Astrocyte (in vitro differentiated cells and primary cell): ENCODE results near the gene ETV3. TPM values are rescaled to one million over a fixed set of nuclear protein-coding genes. Genes with fewer than 3 reads are reported as not detected.

ENCODE experiments used
- DNase-seq: peaks from one replicate; pipeline ENCODE4 v3.0.0-alpha.2; 2010; ENCODE audit warnings: low read depth
- FAIRE-seq: peaks from 2 replicates; lab custom pipeline; 2011; peaks lifted over from hg19 to GRCh38; lab: Jason Lieb, UNC
- H2AFZ ChIP-seq: 2 replicates; pipeline ENCODE4 v1.6.0; 2012; ENCODE audit warnings: low read depth, low read length, inconsistent platforms
- H3K27ac ChIP-seq: 2 replicates; pipeline ENCODE4 v1.5.1; 2011; ENCODE audit warnings: low read depth, low read length, inconsistent platforms
- H3K27me3 ChIP-seq: 2 replicates; pipeline ENCODE4 v1.6.0; 2011; ENCODE audit warnings: low read length, inconsistent platforms; ENCODE audit not compliant: insufficient read depth
- H3K36me3 ChIP-seq: 2 replicates; pipeline ENCODE4 v1.5.1; 2011; ENCODE audit warnings: low read length, inconsistent platforms; ENCODE audit not compliant: insufficient read depth
- H3K4me1 ChIP-seq: 2 replicates; pipeline ENCODE4 v1.5.1; 2011; ENCODE audit warnings: low read length, inconsistent platforms; ENCODE audit not compliant: insufficient read depth
- H3K4me2 ChIP-seq: 2 replicates; pipeline ENCODE4 v1.6.0; 2012; ENCODE audit warnings: low read length, inconsistent platforms
- H3K4me3 ChIP-seq: 2 replicates; pipeline ENCODE4 v1.5.1; 2011; ENCODE audit warnings: low read depth, mild to moderate bottlenecking, low read length, inconsistent platforms; ENCODE audit not compliant: insufficient read depth
- H3K79me2 ChIP-seq: 2 replicates; pipeline ENCODE4 v1.6.0; 2012; ENCODE audit warnings: mild to moderate bottlenecking, low read length, inconsistent platforms; ENCODE audit not compliant: insufficient read depth
- H3K9ac ChIP-seq: 2 replicates; pipeline ENCODE4 v1.6.0; 2012; ENCODE audit warnings: mild to moderate bottlenecking, low read length, inconsistent platforms
- H3K9me3 ChIP-seq: 2 replicates; pipeline ENCODE4 v1.5.1; 2012; ENCODE audit warnings: low read depth, mild to moderate bottlenecking, low read length, inconsistent platforms; ENCODE audit not compliant: insufficient read depth
- H4K20me1 ChIP-seq: 2 replicates; pipeline ENCODE4 v1.6.0; 2012; ENCODE audit warnings: low read length, inconsistent platforms; ENCODE audit not compliant: insufficient read depth
- H3K27ac Mint-ChIP-seq: one replicate; pipeline ENCODE4 v1.8.0; 2021; ENCODE audit warnings: mild to moderate bottlenecking, mixed read lengths; ENCODE audit not compliant: unreplicated experiment
- H3K27me3 Mint-ChIP-seq: one replicate; pipeline ENCODE4 v1.8.0; 2021; ENCODE audit warnings: low read depth, mixed read lengths; ENCODE audit not compliant: unreplicated experiment
- H3K36me3 Mint-ChIP-seq: one replicate; pipeline ENCODE4 v1.8.0; 2021; ENCODE audit warnings: low read depth, mixed read lengths; ENCODE audit not compliant: unreplicated experiment
- H3K4me1 Mint-ChIP-seq: one replicate; pipeline ENCODE4 v1.8.0; 2021; ENCODE audit warnings: low read depth, mixed read lengths; ENCODE audit not compliant: unreplicated experiment
- H3K4me3 Mint-ChIP-seq: one replicate; pipeline ENCODE4 v1.8.0; 2021; ENCODE audit warnings: mild to moderate bottlenecking, moderate library complexity, mixed read lengths; ENCODE audit not compliant: unreplicated experiment
- H3K9me3 Mint-ChIP-seq: one replicate; pipeline ENCODE4 v1.8.0; 2021; ENCODE audit warnings: mild to moderate bottlenecking, mixed read lengths; ENCODE audit not compliant: unreplicated experiment
- CTCF ChIP-seq: IDR thresholded peaks from 2 replicates; pipeline ENCODE4 v1.5.1; 2011; ENCODE audit warnings: low read depth, mild to moderate bottlenecking, inconsistent platforms, low read length, moderate library complexity; ENCODE audit not compliant: insufficient read depth
- EZH2 ChIP-seq: IDR thresholded peaks from 2 replicates; pipeline ENCODE4 v1.6.1; 2012; ENCODE audit warnings: mild to moderate bottlenecking, low read length, inconsistent platforms; ENCODE audit not compliant: insufficient read depth
- total RNA-seq: library from RNA; stranded (reverse); gene quantifications from 2 replicates; pipeline ENCODE4 v1.2.1, GENCODE V29; 2021

ETV3 gene
- total RNA-seq, 1 donor from 2014 or later: 37.5 TPM

- Histone ChIP-seq H3K9me3 (no peaks in the 10 kb centered on the region), H4K20me1 (no peaks in the 10 kb centered on the region), H3K4me1 (no peaks in the 10 kb centered on the region), H3K79me2 (no peaks in the 10 kb centered on the region), H3K4me2 (no peak overlapping the region), H2AFZ (no peak overlapping the region), H3K27ac (no peak overlapping the region), H3K9ac (no peak overlapping the region), H3K4me3 (no peak overlapping the region), H3K36me3 (no peaks in the 10 kb centered on the region), H3K27me3 (no peaks in the 10 kb centered on the region)
- no peak for FAIRE-seq
- Mint-ChIP-seq H3K27ac (no peak overlapping the region), H3K4me3 (no peak overlapping the region), H3K36me3 (no peaks in the 10 kb centered on the region), H3K9me3 (peaks cover 3% of the 10 kb centered on the region), H3K4me1 (peaks cover 20% of the 10 kb centered on the region), H3K27me3 (no peaks in the 10 kb centered on the region)
- DNase-seq: peak; percentile 18
- no peak for TF ChIP-seq EZH2
- no peak for TF ChIP-seq CTCF
Measured at GRCh38 chr1:157145076-157145475, 6.9 kb upstream of the ETV3 start.

GRCh38 chr1:157144509-157144908 is 6.3 kb upstream of the ETV3 start:
- Mint-ChIP-seq H3K27ac (no peak overlapping the region), H3K9me3 (peaks cover 3% of the 10 kb centered on the region), H3K36me3 (no peaks in the 10 kb centered on the region), H3K4me3 (no peak overlapping the region), H3K4me1 (peaks cover 20% of the 10 kb centered on the region), H3K27me3 (no peaks in the 10 kb centered on the region)
- H3K27ac ChIP-seq: no peak overlapping the region
- no peak overlapping the region for H3K9ac ChIP-seq
- H4K20me1 ChIP-seq: no peaks in the 10 kb centered on the region
- H2AFZ ChIP-seq: no peak overlapping the region
- H3K4me3 ChIP-seq: no peak overlapping the region
- TF ChIP-seq EZH2: no peak
- no peak for TF ChIP-seq CTCF
- H3K4me1 ChIP-seq: no peaks in the 10 kb centered on the region
- H3K4me2 ChIP-seq: no peak overlapping the region
- no peaks in the 10 kb centered on the region for H3K79me2 ChIP-seq
- H3K36me3 ChIP-seq: no peaks in the 10 kb centered on the region
- H3K27me3 ChIP-seq: no peaks in the 10 kb centered on the region
- FAIRE-seq (no peak), DNase-seq (no peak)
- no peaks in the 10 kb centered on the region for H3K9me3 ChIP-seq

- H3K9me3 Mint-ChIP-seq: peaks cover 3% of the 10 kb centered on the region
- TF ChIP-seq EZH2 (no peak), CTCF (no peak)
- H3K36me3 Mint-ChIP-seq: no peaks in the 10 kb centered on the region
- H3K27me3 Mint-ChIP-seq: no peaks in the 10 kb centered on the region
- no peaks in the 10 kb centered on the region for H4K20me1 ChIP-seq
- H3K4me3 ChIP-seq: no peak overlapping the region
- no peak overlapping the region for H3K9ac ChIP-seq
- no peak overlapping the region for H3K4me3 Mint-ChIP-seq
- peaks cover 1% of the 10 kb centered on the region for H3K79me2 ChIP-seq
- no peak overlapping the region for H3K27ac ChIP-seq
- peaks cover 21% of the 10 kb centered on the region for H3K4me1 Mint-ChIP-seq
- H3K36me3 ChIP-seq: no peaks in the 10 kb centered on the region
- no peak overlapping the region for H3K4me2 ChIP-seq
- H3K4me1 ChIP-seq: peaks cover 8% of the 10 kb centered on the region
- FAIRE-seq (no peak), DNase-seq (no peak)
- no peaks in the 10 kb centered on the region for H3K9me3 ChIP-seq
- H3K27ac Mint-ChIP-seq: no peak overlapping the region
- no peak overlapping the region for H2AFZ ChIP-seq
- H3K27me3 ChIP-seq: no peaks in the 10 kb centered on the region
Measured at GRCh38 chr1:157142765-157143423, 4.7 kb upstream of the ETV3 start.
